CD4-positive, alpha-beta T cell (primary cell): Measurements from ENCODE around the gene TACC3. TPM values are rescaled to one million over a fixed set of nuclear protein-coding genes. Genes with fewer than 3 reads are reported as not detected.

Experiments used
- ATAC-seq: fragments of 200-7000 bp; cut with Tn5 transposase; one replicate; pipeline ENCODE4 v1.10.0; 2022; ENCODE audit warnings: mild to moderate bottlenecking; ENCODE audit not compliant: poor library complexity
- CTCF ChIA-PET: fragments of 350-600 bp; sonication (Branson Sonifier 250); formaldehyde crosslinking; loops from one replicate; lab custom pipeline; 2021; ENCODE audit warnings: antibody characterized with exemption, inconsistent platforms; lab: Charles Lee
- POLR2A ChIA-PET: fragments of 350-600 bp; sonication (Branson Sonifier 250); formaldehyde crosslinking; loops from one replicate; lab custom pipeline; 2021; ENCODE audit warnings: antibody characterized with exemption, inconsistent platforms; lab: Charles Lee
- DNase-seq, 14 experiments: peaks; one replicate each; pipeline ENCODE4 v3.0.0-alpha.2; 2013 to 2020; ENCODE audit warnings: mixed read lengths in 2 of 14
- H3K27ac ChIP-seq, 2 donors: one replicate each; pipeline versions ENCODE4 v1.5.1 to v1.7.0; 2013; ENCODE audit warnings: low read length in 2 of 2, low read depth in 1 of 2, mild to moderate bottlenecking in 1 of 2
- H3K27me3 ChIP-seq, 2 experiments: 1 replicate in 1 of 2; 2 replicates in 1 of 2; pipeline versions ENCODE4 v1.6.1 to v1.7.0; 2013; ENCODE audit warnings: low read length in 2 of 2, control low read depth in 1 of 2, mild to moderate bottlenecking in 1 of 2, moderate library complexity in 1 of 2; ENCODE audit not compliant: insufficient read depth in 2 of 2, control insufficient read depth in 1 of 2
- H3K36me3 ChIP-seq: one replicate; pipeline ENCODE4 v1.6.1; 2013; ENCODE audit warnings: low read length, control low read depth; ENCODE audit not compliant: insufficient read depth
- H3K4me1 ChIP-seq: one replicate; pipeline ENCODE4 v1.6.1; 2013; ENCODE audit warnings: low read length, control low read depth; ENCODE audit not compliant: insufficient read depth
- H3K4me3 ChIP-seq: one replicate; pipeline ENCODE4 v1.5.1; 2013; ENCODE audit warnings: mild to moderate bottlenecking, low read length, moderate library complexity
- H3K9me3 ChIP-seq, 2 experiments: 1 replicate in 1 of 2; 2 replicates in 1 of 2; pipeline versions ENCODE4 v1.6.1 to v1.7.0; 2013; ENCODE audit warnings: low read length in 2 of 2, mild to moderate bottlenecking in 2 of 2, control low read depth in 1 of 2, moderate library complexity in 1 of 2; ENCODE audit not compliant: control insufficient read depth in 1 of 2, insufficient read depth in 1 of 2
- H3K27ac Mint-ChIP-seq: one replicate; pipeline ENCODE4 v1.8.0; 2020; ENCODE audit warnings: mixed read lengths
- H3K27me3 Mint-ChIP-seq: one replicate; pipeline ENCODE4 v1.8.0; 2021; ENCODE audit warnings: mixed read lengths
- H3K36me3 Mint-ChIP-seq: one replicate; pipeline ENCODE4 v1.8.0; 2021; ENCODE audit warnings: low read depth, mixed read lengths
- H3K4me1 Mint-ChIP-seq: one replicate; pipeline ENCODE4 v1.8.0; 2021; ENCODE audit warnings: low read depth, mixed read lengths
- H3K4me3 Mint-ChIP-seq: one replicate; pipeline ENCODE4 v1.8.0; 2020; ENCODE audit warnings: mild to moderate bottlenecking, mixed read lengths
- H3K9me3 Mint-ChIP-seq: one replicate; pipeline ENCODE4 v1.8.0; 2020; ENCODE audit warnings: mixed read lengths
- intact Hi-C, 2 experiments: fragments of 100-400 bp; cut with DNase I in 1 of 2; cut with micrococcal nuclease in 1 of 2; formaldehyde crosslinking; loops; one replicate each; pipeline versions ENCODE4 v1.15.1 to v1.9.0; 2023 to 2025; cut with DNase I, micrococcal nuclease
- polyA plus RNA-seq, 2 donors: library from polyadenylated mRNA; unstranded; fragments of 120-200 nt; gene quantifications; one replicate each; pipeline ENCODE4 v1.2.1, GENCODE V29; 2013
- total RNA-seq, 174 experiments: library from RNA in 2 of 174; stranded (reverse) in 2 of 174; gene quantifications; one replicate each; pipeline ENCODE4 v1.2.3 and lab custom pipeline; 2021 to 2026
- TF ChIP-seq, protein P1 (sequence below): fragments of 200-600 bp; IDR thresholded peaks from one replicate; pipeline ENCODE4 v1.8.0; 2022; ENCODE audit warnings: antibody characterized with exemption, mild to moderate bottlenecking

Gene TACC3
- total RNA-seq (100 to 1,000 TPM; 123 TPM), total RNA-seq (lab: John Stamatoyannopoulos, UW) (15.5 to 261 (median 140) reads per million in 172 experiments)
- 66.3 TPM for polyA plus RNA-seq (2013, experiment 1 of 2)
- 94.1 TPM for polyA plus RNA-seq (2013, experiment 2 of 2)

DNA sequence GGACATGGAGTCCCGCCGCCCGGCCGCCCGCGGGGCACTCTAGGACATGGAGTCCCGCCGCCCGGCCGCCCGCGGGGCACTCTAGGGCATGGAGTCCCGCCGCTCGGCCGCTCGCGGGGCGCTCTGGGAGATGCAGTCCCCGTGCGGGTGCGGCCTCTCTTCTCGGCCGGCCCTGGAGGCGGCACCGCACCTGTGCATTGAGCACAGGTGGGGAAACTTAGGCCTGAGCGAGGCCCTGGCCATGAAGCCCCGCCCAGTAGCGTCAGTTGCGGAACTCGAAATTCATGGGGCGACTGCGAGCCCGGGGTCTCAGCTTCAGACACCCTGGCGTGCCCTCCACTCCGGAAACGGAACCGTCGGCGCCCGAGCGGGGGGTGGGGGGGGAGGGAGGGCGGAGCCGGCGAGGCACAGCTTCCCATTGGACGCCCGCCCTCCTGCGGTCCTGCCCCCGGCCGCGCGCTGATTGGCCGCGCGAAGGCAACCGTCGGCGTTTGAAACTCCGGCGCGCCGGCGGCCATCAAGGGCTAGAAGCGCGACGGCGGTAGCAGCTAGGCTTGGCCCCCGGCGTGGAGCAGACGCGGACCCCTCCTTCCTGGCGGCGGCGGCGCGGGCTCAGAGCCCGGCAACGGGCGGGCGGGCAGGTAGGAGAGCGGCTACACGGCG is at the start of gene TACC3, which contains the start of gene TMEM129:
Gene TACC3 (plus strand): TSS at position 519 of the 663 bp plus-strand sequence. CDS start 1,901 bp downstream, outside the sequence.
Gene TMEM129 (minus strand): TSS at position 321 of the 663 bp plus-strand sequence. CDS start 486 bp downstream, outside the sequence.
- H3K4me3 ChIP-seq, result peak within 1 kb of the TSS; percentile 53
- Mint-ChIP-seq H3K9me3 (no peaks in the 10 kb centered on the region), H3K27me3 (no peaks in the 10 kb centered on the region), H3K27ac (peak within 1 kb of the TSS; percentile 99), H3K36me3 (peaks cover 24% of the 10 kb centered on the region), H3K4me3 (peak within 1 kb of the TSS; percentile 92), H3K4me1 (peaks cover 56% of the 10 kb centered on the region)
- ATAC-seq (peak; percentile 80), DNase-seq (peak; percentile 90 to 99 (median 95))
- ChIA-PET CTCF (interaction anchor here (2.9 kb wide), 1 partner anchor 28 kb away, joined by 18 read pairs; no protein-coding TSS in a partner anchor), POLR2A (interaction anchor here (0.6 to 12.1 kb wide), 8 partner anchors 11 to 1242 kb away, joined by 3 to 205 read pairs (median 4); partner anchors contain the start of genes GRK4, NOP14, SLBP and UVSSA)
- no peaks in the 10 kb centered on the region for H3K9me3 ChIP-seq
- H3K36me3 ChIP-seq, result peaks cover 33% of the 10 kb centered on the region
- H3K27ac ChIP-seq, result peak within 1 kb of the TSS; percentile 85 to 88
- peaks cover 77% of the 10 kb centered on the region for H3K4me1 ChIP-seq
- TF ChIP-seq, protein P1, sequence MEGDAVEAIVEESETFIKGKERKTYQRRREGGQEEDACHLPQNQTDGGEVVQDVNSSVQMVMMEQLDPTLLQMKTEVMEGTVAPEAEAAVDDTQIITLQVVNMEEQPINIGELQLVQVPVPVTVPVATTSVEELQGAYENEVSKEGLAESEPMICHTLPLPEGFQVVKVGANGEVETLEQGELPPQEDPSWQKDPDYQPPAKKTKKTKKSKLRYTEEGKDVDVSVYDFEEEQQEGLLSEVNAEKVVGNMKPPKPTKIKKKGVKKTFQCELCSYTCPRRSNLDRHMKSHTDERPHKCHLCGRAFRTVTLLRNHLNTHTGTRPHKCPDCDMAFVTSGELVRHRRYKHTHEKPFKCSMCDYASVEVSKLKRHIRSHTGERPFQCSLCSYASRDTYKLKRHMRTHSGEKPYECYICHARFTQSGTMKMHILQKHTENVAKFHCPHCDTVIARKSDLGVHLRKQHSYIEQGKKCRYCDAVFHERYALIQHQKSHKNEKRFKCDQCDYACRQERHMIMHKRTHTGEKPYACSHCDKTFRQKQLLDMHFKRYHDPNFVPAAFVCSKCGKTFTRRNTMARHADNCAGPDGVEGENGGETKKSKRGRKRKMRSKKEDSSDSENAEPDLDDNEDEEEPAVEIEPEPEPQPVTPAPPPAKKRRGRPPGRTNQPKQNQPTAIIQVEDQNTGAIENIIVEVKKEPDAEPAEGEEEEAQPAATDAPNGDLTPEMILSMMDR, result no peak
- intact Hi-C loops, result loop anchor here (1.0 to 10.0 kb wide), 7 partner anchors 9 to 1354 kb away; partner anchors contain the start of genes CTBP1 (in 1 of the 2), FAM53A (in 1 of the 2), HAUS3 (in 1 of the 2) and HTT (in 1 of the 2)
- H3K27me3 ChIP-seq, result no peaks in the 10 kb centered on the region

- no peaks in the 10 kb centered on the region for H3K27me3 Mint-ChIP-seq
- H3K27ac Mint-ChIP-seq, result no peak overlapping the region
- no peaks in the 10 kb centered on the region for H3K4me1 Mint-ChIP-seq
- DNase-seq (no peak), ATAC-seq (no peak)
- no peaks in the 10 kb centered on the region for H3K36me3 Mint-ChIP-seq
- no peaks in the 10 kb centered on the region for H3K4me1 ChIP-seq
- H3K36me3 ChIP-seq, result no peaks in the 10 kb centered on the region
- H3K4me3 Mint-ChIP-seq, result no peak overlapping the region
- peaks cover 0 to 8% of the 10 kb centered on the region in 2 experiments for H3K9me3 ChIP-seq
- TF ChIP-seq, protein P1, result no peak
- POLR2A ChIA-PET, result interaction anchor here (0.7 kb wide), 1 partner anchor 50 kb away, joined by 4 read pairs; no protein-coding TSS in a partner anchor
- intact Hi-C loops, result no loop called here
- no peaks in the 10 kb centered on the region for H3K9me3 Mint-ChIP-seq
- CTCF ChIA-PET, result no interaction called here
- H3K27me3 ChIP-seq, result no peaks in the 10 kb centered on the region
- H3K27ac ChIP-seq, result no peak overlapping the region
- H3K4me3 ChIP-seq, result no peak overlapping the region
Measured at GRCh38 chr4:1673671-1674070, 47.6 kb upstream of the TACC3 start.

- Histone ChIP-seq H3K4me1 (no peaks in the 10 kb centered on the region), H3K27ac (no peak overlapping the region), H3K27me3 (no peaks in the 10 kb centered on the region), H3K9me3 (peaks cover 0 to 8% of the 10 kb centered on the region in 2 experiments), H3K4me3 (no peak overlapping the region), H3K36me3 (no peaks in the 10 kb centered on the region)
- TF ChIP-seq, protein P1, result no peak
- DNase-seq (no peak), ATAC-seq (no peak)
- Mint-ChIP-seq H3K4me3 (no peak overlapping the region), H3K27ac (no peak overlapping the region), H3K36me3 (no peaks in the 10 kb centered on the region), H3K4me1 (no peaks in the 10 kb centered on the region), H3K27me3 (no peaks in the 10 kb centered on the region), H3K9me3 (no peaks in the 10 kb centered on the region)
- CTCF ChIA-PET, result no interaction called here
- POLR2A ChIA-PET, result interaction anchor here (0.7 kb wide), 1 partner anchor 78 kb away, joined by 3 read pairs; no protein-coding TSS in a partner anchor
- intact Hi-C loops, result no loop called here
Measured at GRCh38 chr4:1674682-1675081, 46.6 kb upstream of the TACC3 start.
